Liver (tissue), 9 donors: ENCODE data around the gene PPDPF. TPM values are rescaled to one million over a fixed set of nuclear protein-coding genes. Genes with fewer than 3 reads are reported as not detected.

Source experiments
- DNase-seq: peaks from one replicate; pipeline ENCODE4 v3.0.0-alpha.2; 2017; ENCODE audit warnings: low spot score
- H3K27ac ChIP-seq, 2 donors: one replicate each; pipeline ENCODE4 v1.7.0; 2013; ENCODE audit warnings: inconsistent platforms in 2 of 2, low read length in 2 of 2, control low read depth in 1 of 2, low read depth in 1 of 2, mild to moderate bottlenecking in 1 of 2
- H3K27me3 ChIP-seq, 4 donors: one replicate each; pipeline versions ENCODE4 v1.6.1 to v1.7.0; 2013; ENCODE audit warnings: low read length in 3 of 4, inconsistent platforms in 1 of 4, mild to moderate bottlenecking in 1 of 4, moderate library complexity in 1 of 4; ENCODE audit not compliant: control insufficient read depth in 4 of 4, insufficient read depth in 4 of 4
- H3K36me3 ChIP-seq, 4 donors: one replicate each; pipeline versions ENCODE4 v1.6.1 to v1.7.0; 2013; ENCODE audit warnings: low read length in 3 of 4, mild to moderate bottlenecking in 3 of 4, low read depth in 1 of 4, moderate library complexity in 1 of 4; ENCODE audit not compliant: control insufficient read depth in 4 of 4, insufficient read depth in 3 of 4
- H3K4me1 ChIP-seq, 4 donors: one replicate each; pipeline versions ENCODE4 v1.6.1 to v1.7.0; 2013; ENCODE audit warnings: low read length in 3 of 4, mild to moderate bottlenecking in 3 of 4, moderate library complexity in 1 of 4; ENCODE audit not compliant: control insufficient read depth in 4 of 4, insufficient read depth in 4 of 4
- H3K4me3 ChIP-seq, 3 donors: one replicate each; pipeline versions ENCODE4 v1.6.1 to v1.7.0; 2013; ENCODE audit warnings: low read length in 3 of 3, control low read depth in 1 of 3, low read depth in 1 of 3, mild to moderate bottlenecking in 1 of 3
- H3K9ac ChIP-seq, 2 donors: one replicate each; pipeline ENCODE4 v1.7.0; 2013; ENCODE audit warnings: low read length in 2 of 2, mild to moderate bottlenecking in 2 of 2, moderate library complexity in 2 of 2, control low read depth in 1 of 2, low read depth in 1 of 2
- H3K9me3 ChIP-seq, 4 donors: one replicate each; pipeline versions ENCODE4 v1.6.1 to v1.7.0; 2013; ENCODE audit warnings: low read length in 3 of 4; ENCODE audit not compliant: control insufficient read depth in 4 of 4
- CTCF ChIP-seq: fragments of 150-350 bp; IDR thresholded peaks from 2 replicates; pipeline ENCODE4 v1.5.1; 2017; ENCODE audit warnings: improper control_type of control experiment, low read depth, low read length; ENCODE audit not compliant: missing input control
- EGR1 ChIP-seq, 2 donors: IDR thresholded peaks; 2 replicates each; pipeline ENCODE4 v1.6.1; 2016 to 2018; ENCODE audit warnings: antibody characterized with exemption in 2 of 2, low read depth in 2 of 2
- FOXA1 ChIP-seq: IDR thresholded peaks from 2 replicates; pipeline ENCODE4 v1.6.1; 2016; ENCODE audit warnings: antibody characterized with exemption
- FOXA2 ChIP-seq: IDR thresholded peaks from 2 replicates; pipeline ENCODE4 v1.6.1; 2016; ENCODE audit warnings: antibody characterized with exemption
- GABPA ChIP-seq, 2 donors: IDR thresholded peaks in 1 of 2; conservative IDR thresholded peaks in 1 of 2; 2 replicates each; pipeline ENCODE4 v1.6.1; 2016; ENCODE audit warnings: antibody characterized with exemption in 2 of 2, mild to moderate bottlenecking in 1 of 2, moderate library complexity in 1 of 2
- HNF4G ChIP-seq: IDR thresholded peaks from 2 replicates; pipeline ENCODE4 v1.6.1; 2016; ENCODE audit warnings: antibody characterized with exemption
- NR2F2 ChIP-seq: IDR thresholded peaks from 2 replicates; pipeline ENCODE4 v1.6.1; 2016; ENCODE audit warnings: antibody characterized with exemption
- RAD21 ChIP-seq, 2 donors: IDR thresholded peaks; 2 replicates each; pipeline ENCODE4 v1.6.1; 2016; ENCODE audit warnings: antibody characterized with exemption in 2 of 2, mild to moderate bottlenecking in 2 of 2
- RXRA ChIP-seq, 2 donors: IDR thresholded peaks; 2 replicates each; pipeline ENCODE4 v1.6.1; 2017 to 2018; ENCODE audit warnings: antibody characterized with exemption in 2 of 2, mild to moderate bottlenecking in 1 of 2
- SP1 ChIP-seq: IDR thresholded peaks from 2 replicates; pipeline ENCODE4 v1.6.1; 2018; ENCODE audit warnings: antibody characterized with exemption, mild to moderate bottlenecking
- TAF1 ChIP-seq: conservative IDR thresholded peaks from 2 replicates; pipeline ENCODE4 v1.6.1; 2016; ENCODE audit warnings: antibody characterized with exemption, mild to moderate bottlenecking
- YY1 ChIP-seq: IDR thresholded peaks from 2 replicates; pipeline ENCODE4 v1.6.1; 2016; ENCODE audit warnings: antibody characterized with exemption, mild to moderate bottlenecking
- WGBS: extraction: QIAGEN DNeasy Blood & Tissue Kit; methylation state at CpG from one replicate; pipeline ENCODE4 v1.1.7; 2013; 5-methylcytosine and 5-hydroxymethylcytosine counted together
- polyA plus RNA-seq, 2 donors: library from polyadenylated mRNA; stranded (reverse) in 1 of 2; unstranded in 1 of 2; fragments of 200-250 nt in 1 of 2; fragments of >200 nt in 1 of 2; fragmentation: Nextera tagmentation in 1 of 2; extraction: Ambion mirVana in 1 of 2; gene quantifications; one replicate each; pipeline versions ENCODE4 v1.2.1 to v1.2.3, GENCODE V29; 2013 to 2015
- total RNA-seq, 2 donors: library from RNA; depleted of rRNA; stranded (reverse); fragments of >200 nt; gene quantifications; one replicate each; pipeline ENCODE4 v1.2.3, GENCODE V29; 2014
- TF ChIP-seq, protein P1 (sequence below): IDR thresholded peaks from 2 replicates; pipeline ENCODE4 v1.6.1; 2016; ENCODE audit warnings: antibody characterized with exemption
- donor health status: healthy.
- donor health status: healthy.
- donor health status: healthy.
- donor health status: healthy.
- donor health status: healthy.

The PPDPF gene
- total and polyA plus RNA-seq, 4 donors, result 8.3 to 196 (median 25.3) TPM

GRCh38 chr20:63536241-63536977 is 15.8 kb downstream of the PPDPF start:
- H3K9ac ChIP-seq, result no peak overlapping the region
- DNase-seq, result no peak
- H3K36me3 ChIP-seq, result no peaks in the 10 kb centered on the region
- no peak overlapping the region for H3K4me3 ChIP-seq
- H3K27me3 ChIP-seq, result no peaks in the 10 kb centered on the region
- peaks cover 10 to 28% (median 19%) of the 10 kb centered on the region in 4 donors for H3K4me1 ChIP-seq
- H3K9me3 ChIP-seq, result no peaks in the 10 kb centered on the region
- peak overlapping the region; percentile 57 to 63 for H3K27ac ChIP-seq
- WGBS, result 62% methylated on average over 35 of the region's 35 CpGs
- TF ChIP-seq, protein P1, sequence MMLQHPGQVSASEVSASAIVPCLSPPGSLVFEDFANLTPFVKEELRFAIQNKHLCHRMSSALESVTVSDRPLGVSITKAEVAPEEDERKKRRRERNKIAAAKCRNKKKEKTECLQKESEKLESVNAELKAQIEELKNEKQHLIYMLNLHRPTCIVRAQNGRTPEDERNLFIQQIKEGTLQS, result no peak
- TF ChIP-seq RXRA (IDR thresholded peaks at IDR 0.05) (no peak), CTCF (no peak)

DNA sequence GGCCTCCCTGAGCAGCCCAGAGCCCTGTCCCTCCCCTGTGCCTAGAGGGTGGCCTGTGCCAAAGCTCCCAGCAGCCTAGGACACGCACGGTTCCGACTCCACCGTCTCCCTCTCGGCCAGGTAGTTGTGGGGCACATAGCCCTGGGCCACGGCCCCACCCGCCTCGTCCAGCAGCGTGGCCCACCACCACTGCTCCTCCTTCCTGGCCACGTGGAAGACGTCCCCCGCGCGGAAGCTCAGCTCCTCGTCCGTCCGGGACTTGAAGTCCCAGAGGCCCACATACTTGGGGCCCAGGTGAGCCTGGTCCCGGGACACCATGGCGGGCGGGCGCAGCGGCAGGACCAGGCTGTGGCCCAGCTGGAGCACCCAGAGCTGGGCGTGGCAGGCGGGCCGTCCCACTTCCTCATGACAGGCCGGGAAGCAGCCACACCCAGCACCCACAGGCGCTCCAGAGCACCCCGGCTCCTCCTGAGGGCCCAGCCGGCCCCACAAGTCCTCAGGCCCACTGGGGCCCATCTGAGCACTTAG is 16.5 kb downstream of the PPDPF start, which contains the start of gene PTK6:
Gene PTK6, minus strand, starts transcription at position 380 of the 528 bp plus-strand sequence. Its CDS starts 62 bp downstream, at position 318.
- H3K4me1 ChIP-seq, result peaks cover 10 to 28% (median 19%) of the 10 kb centered on the region in 4 donors
- TF ChIP-seq EGR1 (IDR thresholded peaks at IDR 0.05; ENCODE audit: low read depth in 2 of 2), result no peak
- TF ChIP-seq CTCF, result no peak
- no peak for TF ChIP-seq FOXA2
- TF ChIP-seq RXRA (IDR thresholded peaks at IDR 0.05), result no peak
- TF ChIP-seq, protein P1, result no peak
- TF ChIP-seq RAD21 (IDR thresholded peaks at IDR 0.05), result no peak
- peak within 1 kb of the TSS; percentile 57 to 63 for H3K27ac ChIP-seq
- H3K36me3 ChIP-seq, result no peaks in the 10 kb centered on the region
- H3K9ac ChIP-seq, result peak within 1 kb of the TSS in 1 of 2 donors; percentile 56
- 71% methylated on average over 29 of the region's 29 CpGs for WGBS
- H3K9me3 ChIP-seq, result no peaks in the 10 kb centered on the region
- no peaks in the 10 kb centered on the region for H3K27me3 ChIP-seq
- peak within 1 kb of the TSS in 2 of 3 donors; percentile 33 to 40 for H3K4me3 ChIP-seq
- DNase-seq, result no peak

GRCh38 chr20:63537525-63538203 is 17.1 kb downstream of the PPDPF start:
- Histone ChIP-seq H3K9me3 (no peaks in the 10 kb centered on the region), H3K27ac (peak overlapping the region; percentile 39 to 63), H3K4me3 (peak overlapping the region in 2 of 3 donors; percentile 33 to 40), H3K36me3 (no peaks in the 10 kb centered on the region), H3K4me1 (peaks cover 10 to 28% (median 19%) of the 10 kb centered on the region in 4 donors), H3K27me3 (no peaks in the 10 kb centered on the region), H3K9ac (peak overlapping the region in 1 of 2 donors; percentile 56)
- DNase-seq, result peak; percentile 83
- WGBS, result 12% methylated on average over 34 of the region's 34 CpGs
- TF ChIP-seq FOXA2, result no peak
- TF ChIP-seq HNF4G, result no peak
- peak; percentile 88 for TF ChIP-seq YY1
- no peak for TF ChIP-seq FOXA1
- TF ChIP-seq, protein P1, result no peak
- peak; percentile 99 for TF ChIP-seq CTCF
- TF ChIP-seq GABPA (IDR thresholded peaks at IDR 0.05 in 1 of 2, conservative IDR thresholded peaks at IDR 0.05 in 1 of 2), result peak in 1 of 2 donors; percentile 92
- peak; percentile 88 for TF ChIP-seq SP1
- peak; percentile 34 for TF ChIP-seq NR2F2
- no peak for TF ChIP-seq TAF1
